K562 (cell line): ENCODE data around the gene OR5K1. TPM values are rescaled to one million over a fixed set of nuclear protein-coding genes. Genes with fewer than 3 reads are reported as not detected.

Source experiments
- ATAC-seq: fragments of 200-7000 bp; cut with Tn5 transposase; 3 replicates; pipeline ENCODE4 v1.9.1; 2020; ENCODE audit warnings: moderate library complexity
- BruUV-seq: library from RNA; stranded (reverse); fragments of 400-500 nt; replicated peaks from 2 replicates; lab custom pipeline; 2021; lab: Mats Ljungman, UMichigan
- CTCF ChIA-PET: fragments of 300-600 bp; formaldehyde crosslinking; extraction: SDS; loops from one replicate; lab custom pipeline; 2021; ENCODE audit warnings: low intra/inter-chr PET ratio; lab: Yijun Ruan, JAX
- POLR2A ChIA-PET: fragments of 300-600, 350-650 bp; sonication (Branson Sonifier 250); formaldehyde crosslinking; extraction: SDS; loops from one replicate; lab custom pipeline; 2021; ENCODE audit warnings: antibody characterized with exemption, inconsistent platforms; lab: Yijun Ruan, JAX
- DNase-seq, 4 experiments: peaks; one replicate each; pipeline versions ENCODE4 v3.0.0 to v3.0.0-alpha.2; 2011 to 2018; ENCODE audit warnings: low spot score in 3 of 4, mixed read lengths in 3 of 4; ENCODE audit errors: extremely low read depth in 1 of 4
- FAIRE-seq: peaks from 2 replicates; lab custom pipeline; 2011; peaks lifted over from hg19 to GRCh38; lab: Jason Lieb, UNC
- H2AFZ ChIP-seq: 2 replicates; pipeline ENCODE4 v1.6.0; 2011; ENCODE audit warnings: low read depth, low read length, control low read depth, inconsistent platforms
- H3K27ac ChIP-seq: fragments of 200-600 bp; 3 replicates; pipeline ENCODE4 v1.8.0; 2011; ENCODE audit warnings: low read depth, mild to moderate bottlenecking, control low read depth, inconsistent platforms, low read length, moderate library complexity, mixed read lengths; ENCODE audit errors: extremely low read depth
- H3K27me3 ChIP-seq, 2 experiments: fragments of 300-600 bp in 1 of 2; 2 replicates in 1 of 2; 3 replicates in 1 of 2; pipeline versions ENCODE4 v1.6.0 to v1.8.0; 2011; ENCODE audit warnings: inconsistent platforms in 2 of 2, low read length in 2 of 2, mild to moderate bottlenecking in 1 of 2, mixed read lengths in 1 of 2, moderate library complexity in 1 of 2; ENCODE audit not compliant: control insufficient read depth in 2 of 2, insufficient read depth in 2 of 2
- H3K36me3 ChIP-seq: fragments of 300-600 bp; 3 replicates; pipeline ENCODE4 v1.8.0; 2011; ENCODE audit warnings: mild to moderate bottlenecking, low read length, inconsistent platforms; ENCODE audit not compliant: control insufficient read depth, insufficient read depth
- H3K4me1 ChIP-seq, 2 experiments: fragments of 200-600 bp in 1 of 2; replicated peaks in 1 of 2; 2 replicates in 1 of 2; 3 replicates in 1 of 2; pipeline versions ENCODE4 v1.5.1 to v1.8.0; 2011; ENCODE audit warnings: inconsistent platforms in 2 of 2, low read length in 2 of 2, mild to moderate bottlenecking in 1 of 2, mixed read lengths in 1 of 2, moderate library complexity in 1 of 2; ENCODE audit not compliant: control insufficient read depth in 2 of 2, insufficient read depth in 2 of 2
- H3K4me2 ChIP-seq: 2 replicates; pipeline ENCODE4 v1.6.1; 2011; ENCODE audit warnings: low read length, control low read depth, inconsistent platforms, mixed read lengths; ENCODE audit not compliant: insufficient read depth
- H3K4me3 ChIP-seq: fragments of 200-600 bp; sonication (generic), shearing (Covaris generic); 2 replicates; pipeline ENCODE4 v1.5.1; 2016; ENCODE audit warnings: control low read depth, inconsistent platforms
- H3K79me2 ChIP-seq: fragments of 200-600 bp; 3 replicates; pipeline ENCODE4 v1.8.0; 2011; ENCODE audit warnings: low read length, inconsistent platforms; ENCODE audit not compliant: control insufficient read depth, insufficient read depth
- H3K9ac ChIP-seq, 2 experiments: 2 replicates each; pipeline versions ENCODE4 v1.6.0 to v1.6.1; 2011; ENCODE audit warnings: low read depth in 2 of 2, low read length in 2 of 2, control low read depth in 1 of 2, inconsistent platforms in 1 of 2, mild to moderate bottlenecking in 1 of 2, mixed read lengths in 1 of 2; ENCODE audit not compliant: insufficient read depth in 1 of 2
- H3K9me1 ChIP-seq: one replicate; pipeline ENCODE4 v1.6.0; 2011; ENCODE audit warnings: inconsistent platforms, mild to moderate bottlenecking, low read length, moderate library complexity; ENCODE audit not compliant: control insufficient read depth, insufficient read depth
- H3K9me3 ChIP-seq: replicated peaks from 2 replicates; pipeline ENCODE4 v1.5.1; 2011; ENCODE audit warnings: low read depth, low read length, inconsistent platforms; ENCODE audit not compliant: control insufficient read depth, insufficient read depth
- H4K20me1 ChIP-seq: replicated peaks from 2 replicates; pipeline ENCODE4 v1.6.1; 2011; ENCODE audit warnings: low read length, inconsistent platforms, mixed read lengths; ENCODE audit not compliant: control insufficient read depth, insufficient read depth
- AFF1 ChIP-seq, 2 experiments: fragments of 450-650 bp; IDR thresholded peaks; 2 replicates each; pipeline ENCODE4 v1.6.1; 2018; ENCODE audit warnings: mild to moderate bottlenecking in 2 of 2, low read depth in 1 of 2; ENCODE audit not compliant: partially characterized antibody in 2 of 2
- CTBP1 ChIP-seq: fragments of 450-650 bp; IDR thresholded peaks from 2 replicates; pipeline ENCODE4 v1.6.1; 2016; ENCODE audit warnings: borderline replicate concordance
- DPF2 ChIP-seq: fragments of 450-650 bp; IDR thresholded peaks from 2 replicates; pipeline ENCODE4 v1.6.1; 2016
- ETV6 ChIP-seq, 3 experiments: fragments of 150-350 bp in 1 of 3; sonication (generic) in 1 of 3; formaldehyde crosslinking in 1 of 3; IDR thresholded peaks; 2 replicates each; pipeline versions ENCODE4 v1.6.1 to v1.8.0; 2014 to 2022; ENCODE audit warnings: borderline replicate concordance in 2 of 3, low read depth in 2 of 3, antibody characterized with exemption in 1 of 3, low read length in 1 of 3, mild to moderate bottlenecking in 1 of 3, missing genetic modification reagents in 1 of 3
- HMBOX1 ChIP-seq: sonication (generic); IDR thresholded peaks from 2 replicates; pipeline ENCODE4 v1.6.1; 2016
- SMARCB1 ChIP-seq: IDR thresholded peaks from 2 replicates; pipeline ENCODE4 v1.6.1; 2011; ENCODE audit warnings: improper control_type of control experiment, low read depth; ENCODE audit not compliant: insufficient read length
- WGBS: fragments of 100-300 bp; shearing (Covaris generic); methylation state at CpG from one replicate; pipeline ENCODE4 v1.1.6; 2016; ENCODE audit warnings: low coverage, mixed read lengths; ENCODE audit not compliant: insufficient coverage; ENCODE audit errors: missing lambda C conversion rate; 5-methylcytosine and 5-hydroxymethylcytosine counted together
- in situ Hi-C: fragments of 300-500 bp; cut with MboI; formaldehyde crosslinking; loops from 4 replicates; pipeline ENCODE4 v1.15.0; 2018; ENCODE audit warnings: inconsistent platforms, mixed read lengths
- intact Hi-C: fragments of 100-400 bp; cut with micrococcal nuclease; formaldehyde crosslinking; loops from 2 replicates; pipeline ENCODE4 v1.14.2; 2022
- polyA plus RNA-seq, 8 experiments: library from polyadenylated mRNA; depleted of rRNA in 4 of 8; stranded (reverse) in 5 of 8; unstranded in 3 of 8; fragments of >200 nt; fragmentation: Nextera tagmentation in 2 of 8; fragmentation: Illumina TruSeq in 1 of 8; extraction: Ambion mirVana in 2 of 8; extraction: Trizol in 1 of 8; gene quantifications; 2 replicates each; pipeline versions ENCODE4 v1.2.1 to v1.2.3, GENCODE V29; 2011 to 2014; ENCODE audit warnings: inconsistent platforms in 1 of 8, missing spikeins in 1 of 8
- total RNA-seq, 7 experiments: library from RNA; depleted of rRNA in 6 of 7; stranded (reverse); fragments of >200 nt in 6 of 7; fragmentation: Illumina TruSeq in 2 of 7; extraction: Trizol in 2 of 7; gene quantifications; 2 replicates each; pipeline versions ENCODE4 v1.2.1 to v1.2.3, GENCODE V29; 2011 to 2021; ENCODE audit warnings: low replicate concordance in 1 of 7
- TF ChIP-seq, protein P1 (sequence below): fragments of 250-450 bp; sonication (Bioruptor Pico); IDR thresholded peaks from 2 replicates; pipeline ENCODE4 v1.4.0; 2020; ENCODE audit warnings: mild to moderate bottlenecking, moderate library complexity, borderline replicate concordance

Gene OR5K1
- total and polyA plus RNA-seq, 9 of the 15 experiments (the other 6 are each of a cell fraction or from before 2014, with no cell fraction given): not detected

- CTCF ChIA-PET: no interaction called here
- DNase-seq: no peak
- no peaks in the 10 kb centered on the region for H3K9me1 ChIP-seq
Measured at GRCh38 chr3:98501863-98502576, 39.0 kb downstream of the OR5K1 start.

More at GRCh38 chr3:98501863-98502576, 39.0 kb downstream of the OR5K1 start:
- TF ChIP-seq AFF1 (IDR thresholded peaks at IDR 0.05; ENCODE audit: low read depth in 1 of 2, partially characterized antibody in 2 of 2): no peak
- TF ChIP-seq DPF2: no peak
- TF ChIP-seq CTBP1: no peak
- TF ChIP-seq SMARCB1: no peak
- TF ChIP-seq, protein P1, sequence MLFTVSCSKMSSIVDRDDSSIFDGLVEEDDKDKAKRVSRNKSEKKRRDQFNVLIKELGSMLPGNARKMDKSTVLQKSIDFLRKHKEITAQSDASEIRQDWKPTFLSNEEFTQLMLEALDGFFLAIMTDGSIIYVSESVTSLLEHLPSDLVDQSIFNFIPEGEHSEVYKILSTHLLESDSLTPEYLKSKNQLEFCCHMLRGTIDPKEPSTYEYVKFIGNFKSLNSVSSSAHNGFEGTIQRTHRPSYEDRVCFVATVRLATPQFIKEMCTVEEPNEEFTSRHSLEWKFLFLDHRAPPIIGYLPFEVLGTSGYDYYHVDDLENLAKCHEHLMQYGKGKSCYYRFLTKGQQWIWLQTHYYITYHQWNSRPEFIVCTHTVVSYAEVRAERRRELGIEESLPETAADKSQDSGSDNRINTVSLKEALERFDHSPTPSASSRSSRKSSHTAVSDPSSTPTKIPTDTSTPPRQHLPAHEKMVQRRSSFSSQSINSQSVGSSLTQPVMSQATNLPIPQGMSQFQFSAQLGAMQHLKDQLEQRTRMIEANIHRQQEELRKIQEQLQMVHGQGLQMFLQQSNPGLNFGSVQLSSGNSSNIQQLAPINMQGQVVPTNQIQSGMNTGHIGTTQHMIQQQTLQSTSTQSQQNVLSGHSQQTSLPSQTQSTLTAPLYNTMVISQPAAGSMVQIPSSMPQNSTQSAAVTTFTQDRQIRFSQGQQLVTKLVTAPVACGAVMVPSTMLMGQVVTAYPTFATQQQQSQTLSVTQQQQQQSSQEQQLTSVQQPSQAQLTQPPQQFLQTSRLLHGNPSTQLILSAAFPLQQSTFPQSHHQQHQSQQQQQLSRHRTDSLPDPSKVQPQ: no peak
- TF ChIP-seq ETV6 (IDR thresholded peaks at IDR 0.05; ENCODE audit: borderline replicate concordance in 1 of 2, low read depth in 2 of 2, low read length in 1 of 2): no peak
- no peak for TF ChIP-seq ETV6 (CRISPR knock-in tag; IDR thresholded peaks at IDR 0.05; ENCODE audit: borderline replicate concordance)
- no peak for TF ChIP-seq HMBOX1
- no peaks in the 10 kb centered on the region for H3K79me2 ChIP-seq
- H3K9me3 ChIP-seq: no peaks in the 10 kb centered on the region
- no peaks in the 10 kb centered on the region for H3K27me3 ChIP-seq
- no peaks in the 10 kb centered on the region for H4K20me1 ChIP-seq
- no peak for ATAC-seq
- no peak for FAIRE-seq
- H3K36me3 ChIP-seq: no peaks in the 10 kb centered on the region
- POLR2A ChIA-PET: no interaction called here
- no TSS peak for BruUV-seq
- no peak overlapping the region for H3K4me2 ChIP-seq
- no peak overlapping the region for H3K4me3 ChIP-seq
- peaks cover 0 to 5% of the 10 kb centered on the region in 2 experiments; a peak in 1 of 5 replicates for H3K4me1 ChIP-seq
- H3K9ac ChIP-seq: no peak overlapping the region
- in situ Hi-C loops (no loop called here), intact Hi-C loops (no loop called here)
- H3K27ac ChIP-seq: no peak overlapping the region
- no peak overlapping the region; the same call in 1 of the 2 replicates for H2AFZ ChIP-seq
- WGBS: 13% methylated on average over 3 of the region's 5 CpGs
